Choroid plexus epithelial cell (primary cell): ENCODE measurements around the gene HACD3.

ENCODE experiments used
- DNase-seq: peaks from one replicate; pipeline ENCODE4 v3.0.0-alpha.2; 2010; ENCODE audit warnings: low read depth
- H3K4me3 ChIP-seq: 2 replicates; pipeline ENCODE4 v1.5.1; 2011; ENCODE audit warnings: low read depth, mild to moderate bottlenecking, control low read depth, low read length, moderate library complexity
- CTCF ChIP-seq: conservative IDR thresholded peaks from 2 replicates; pipeline ENCODE4 v1.5.1; 2011; ENCODE audit warnings: low read depth, mild to moderate bottlenecking, control low read depth, inconsistent platforms, low read length, moderate library complexity

HACD3 gene

GRCh38 chr15:65530318-65531111 lies at the start of gene HACD3:
Gene HACD3 (plus strand): TSS chr15:65530463. CDS start chr15:65530632, 169 bp downstream.
- H3K4me3 ChIP-seq: peak within 1 kb of the TSS; percentile 80
- DNase-seq: peak; percentile 77
- no peak for TF ChIP-seq CTCF

- no peak overlapping the region for H3K4me3 ChIP-seq
- no peak for TF ChIP-seq CTCF
- DNase-seq: no peak
Observed at GRCh38 chr15:65484876-65485275, 45.4 kb upstream of the HACD3 start.

- no peak for TF ChIP-seq CTCF
- DNase-seq: no peak
- no peak overlapping the region for H3K4me3 ChIP-seq
Observed at GRCh38 chr15:65494076-65494475, 36.2 kb upstream of the HACD3 start.

- DNase-seq: no peak
- no peak for TF ChIP-seq CTCF
- H3K4me3 ChIP-seq: no peak overlapping the region
Observed at GRCh38 chr15:65509321-65509720, 20.9 kb upstream of the HACD3 start.

- no peak overlapping the region for H3K4me3 ChIP-seq
- no peak for DNase-seq
- no peak for TF ChIP-seq CTCF
Observed at GRCh38 chr15:65512189-65512588, 18.1 kb upstream of the HACD3 start.

- DNase-seq: peak; percentile 25
- no peak for TF ChIP-seq CTCF
- no peak overlapping the region for H3K4me3 ChIP-seq
Observed at GRCh38 chr15:65512807-65513416, 17.4 kb upstream of the HACD3 start.
